ENCODE results near the gene AFTPH.

- TF ChIP-seq CTCF (IDR thresholded peaks at IDR 0.05) (no peak), POLR2AphosphoS5 (IDR thresholded peaks at IDR 0.05) (no peak)
These were observed 13.9 kb downstream of the AFTPH start for GRCh38 chr2:64537991-64538390.
